HEK293 (cell line): ENCODE data around the gene FOXN1.
A peak's percentile ranks its signal among the peaks of the same experiment; 100 is the strongest.

Experiments
- CTCF ChIA-PET: fragments of 350-600 bp; formaldehyde crosslinking; extraction: SDS; loops from one replicate; lab custom pipeline; 2021; ENCODE audit warnings: antibody characterized with exemption; lab: Yijun Ruan, JAX
- POLR2A ChIA-PET: fragments of 300-600 bp; formaldehyde crosslinking; extraction: SDS; loops from one replicate; lab custom pipeline; 2020; ENCODE audit warnings: antibody characterized with exemption, inconsistent platforms; lab: Yijun Ruan, JAX
- H3K27ac ChIP-seq: fragments of 200-500 bp; sonication (Bioruptor generic); 2 replicates; pipeline ENCODE4 v1.5.1; 2014; ENCODE audit warnings: low read depth, low read length, control low read depth, inconsistent platforms; ENCODE audit errors: extremely low read depth
- H3K36me3 ChIP-seq, 2 experiments: fragments of 200-500 bp in 1 of 2; sonication (Bioruptor generic) in 1 of 2; 1 replicate in 1 of 2; 2 replicates in 1 of 2; pipeline ENCODE4 v1.5.1; 2014 to 2017; ENCODE audit warnings: inconsistent platforms in 2 of 2, low read length in 2 of 2; ENCODE audit not compliant: control insufficient read depth in 2 of 2, insufficient read depth in 1 of 2
- H3K4me1 ChIP-seq: fragments of 200-500 bp; sonication (Bioruptor generic); 2 replicates; pipeline ENCODE4 v1.5.1; 2014; ENCODE audit warnings: mild to moderate bottlenecking, low read length, inconsistent platforms; ENCODE audit not compliant: control insufficient read depth, insufficient read depth
- H3K4me3 ChIP-seq: 2 replicates; pipeline ENCODE4 v1.5.1; 2011; ENCODE audit warnings: low read depth, mild to moderate bottlenecking, control low read depth, low read length, moderate library complexity
- H3K9me3 ChIP-seq: fragments of 200-500 bp; sonication (Bioruptor generic); 2 replicates; pipeline ENCODE4 v1.5.1; 2014; ENCODE audit warnings: low read depth, low read length, inconsistent platforms; ENCODE audit not compliant: control insufficient read depth, insufficient read depth
- CTCF ChIP-seq: fragments of 450-650 bp; formaldehyde crosslinking; IDR thresholded peaks from 2 replicates; pipeline ENCODE4 v1.5.1; 2016; ENCODE audit warnings: missing biosample characterization, missing genetic modification characterization
- PRDM6 ChIP-seq: fragments of 450-650 bp; formaldehyde crosslinking; IDR thresholded peaks from 2 replicates; pipeline ENCODE4 v1.5.1; 2017; ENCODE audit warnings: missing biosample characterization, missing genetic modification characterization
- SCRT1 ChIP-seq: fragments of 450-650 bp; formaldehyde crosslinking; IDR thresholded peaks from 2 replicates; pipeline ENCODE4 v1.5.1; 2016; ENCODE audit warnings: missing biosample characterization, missing genetic modification characterization, borderline replicate concordance
- SCRT2 ChIP-seq: fragments of 450-650 bp; formaldehyde crosslinking; IDR thresholded peaks from 2 replicates; pipeline ENCODE4 v1.5.1; 2016; ENCODE audit warnings: missing biosample characterization, missing genetic modification characterization
- YY1 ChIP-seq: fragments of 450-650 bp; formaldehyde crosslinking; IDR thresholded peaks from 2 replicates; pipeline ENCODE4 v1.5.1; 2018; ENCODE audit warnings: missing biosample characterization, missing genetic modification characterization
- ZNF24 ChIP-seq: fragments of 450-650 bp; formaldehyde crosslinking; IDR thresholded peaks from 2 replicates; pipeline ENCODE4 v1.5.1; 2016; ENCODE audit warnings: missing biosample characterization, missing genetic modification characterization

FOXN1 gene

GRCh38 chr17:28584434-28584833 is 78.3 kb downstream of the FOXN1 start:
- POLR2A ChIA-PET = interaction anchor here (0.8 to 1.8 kb wide), 3 partner anchors 9 to 15 kb away, joined by 3 to 8 read pairs (median 3); partner anchors contain the start of gene PIGS
- H3K36me3 ChIP-seq = peaks cover 73 to 93% of the 10 kb centered on the region in 2 experiments
- CTCF ChIA-PET = interaction anchor here (0.7 kb wide), 1 partner anchor 787 kb away, joined by 3 read pairs; no protein-coding TSS in a partner anchor

GRCh38 chr17:28585851-28586250 is 79.7 kb downstream of the FOXN1 start:
- no peak for TF ChIP-seq ZNF24 (tag by site-specific recombination)
- TF ChIP-seq, all 188 proteins: peak for 0

More at GRCh38 chr17:28584434-28584833, 78.3 kb downstream of the FOXN1 start:
- H3K4me3 ChIP-seq = no peak overlapping the region
- H3K27ac ChIP-seq = no peak overlapping the region
- no peaks in the 10 kb centered on the region for H3K9me3 ChIP-seq
- TF ChIP-seq SCRT1 (tag by site-specific recombination) (peak; percentile 60; the same call in 1 of the 2 replicates), CTCF (no peak), PRDM6 (no peak), YY1 (tag by site-specific recombination) (no peak), SCRT2 (peak; percentile 88)
- no peaks in the 10 kb centered on the region for H3K4me1 ChIP-seq

More at GRCh38 chr17:28585851-28586250, 79.7 kb downstream of the FOXN1 start:
- Histone ChIP-seq H3K27ac (no peak overlapping the region), H3K4me1 (no peaks in the 10 kb centered on the region), H3K4me3 (no peak overlapping the region), H3K36me3 (peaks cover 80 to 90% of the 10 kb centered on the region in 2 experiments), H3K9me3 (no peaks in the 10 kb centered on the region)
- POLR2A ChIA-PET = interaction anchor here (1.2 kb wide), 1 partner anchor 14 kb away, joined by 3 read pairs; no protein-coding TSS in a partner anchor
- CTCF ChIA-PET = no interaction called here
